Kidney (tissue), 14 donors: ENCODE measurements around the gene TXNRD1. TPM values are rescaled to one million over a fixed set of nuclear protein-coding genes. Genes with fewer than 3 reads are reported as not detected.

Source experiments
- DNase-seq, 5 donors: peaks; one replicate each; pipeline ENCODE4 v3.0.0-alpha.2; 2013 to 2020
- FAIRE-seq: peaks from 2 replicates; lab custom pipeline; 2012; peaks lifted over from hg19 to GRCh38; lab: Jason Lieb, UNC
- H3K27ac ChIP-seq, 2 donors: one replicate each; pipeline ENCODE4 v1.7.0; 2013; ENCODE audit warnings: low read depth in 2 of 2, low read length in 2 of 2, inconsistent platforms in 1 of 2
- H3K27me3 ChIP-seq: one replicate; pipeline ENCODE4 v1.7.1; 2013; ENCODE audit warnings: low read length, inconsistent platforms; ENCODE audit not compliant: control insufficient read depth, insufficient read depth
- H3K36me3 ChIP-seq, 3 donors: one replicate each; pipeline versions ENCODE4 v1.7.0 to v1.7.1; 2013; ENCODE audit warnings: low read length in 3 of 3, control low read depth in 1 of 3, inconsistent platforms in 1 of 3; ENCODE audit not compliant: insufficient read depth in 3 of 3, control insufficient read depth in 2 of 3
- H3K4me1 ChIP-seq, 3 donors: one replicate each; pipeline versions ENCODE4 v1.7.0 to v1.7.1; 2013; ENCODE audit warnings: low read length in 3 of 3, inconsistent platforms in 1 of 3, low read depth in 1 of 3; ENCODE audit not compliant: control insufficient read depth in 2 of 3, insufficient read depth in 2 of 3
- H3K4me3 ChIP-seq, 3 donors: one replicate each; pipeline versions ENCODE4 v1.7.0 to v1.8.1; 2013; ENCODE audit warnings: low read length in 3 of 3, control low read depth in 1 of 3, inconsistent platforms in 1 of 3
- H3K9ac ChIP-seq, 3 donors: one replicate each; pipeline versions ENCODE4 v1.7.0 to v1.7.1; 2013; ENCODE audit warnings: low read length in 3 of 3, control low read depth in 1 of 3, inconsistent platforms in 1 of 3
- H3K9me3 ChIP-seq, 3 donors: one replicate each; pipeline versions ENCODE4 v1.7.0 to v1.7.1; 2013; ENCODE audit warnings: low read length in 3 of 3, control low read depth in 1 of 3, inconsistent platforms in 1 of 3; ENCODE audit not compliant: control insufficient read depth in 2 of 3, insufficient read depth in 1 of 3
- CTCF ChIP-seq: IDR thresholded peaks from 3 replicates; pipeline ENCODE4 v1.5.1; 2012; ENCODE audit warnings: mild to moderate bottlenecking, moderate library complexity, borderline replicate concordance; ENCODE audit not compliant: insufficient read depth; ENCODE audit errors: extremely low read depth
- intact Hi-C: fragments of 100-400 bp; cut with DNase I; formaldehyde crosslinking; loops from one replicate; pipeline ENCODE4 v1.11.1; 2022
- polyA plus RNA-seq: library from polyadenylated mRNA; stranded (reverse); fragments of 350-450 nt; fragmentation: Illumina TruSeq; extraction: RNeasy Lipid Tissue Mini Kit (QIAGEN cat#74804); gene quantifications from one replicate; pipeline ENCODE4 v1.2.3, GENCODE V29; 2014; ENCODE audit warnings: low read depth, low replicate concordance; ENCODE audit not compliant: insufficient read depth
- total RNA-seq: library from RNA; stranded (reverse); fragmentation: NEBNext Ultra II Directional; extraction: Animal tissue kit (Norgen Biotek cat#: 25700); gene quantifications from one replicate; pipeline ENCODE4 v1.2.1, GENCODE V29; 2021
- donor health status: control.
- donor health status: control.
- donor health status: control.
- donor health status: control.
- donor health status: control.
- donor health status: DM: yes; HTN: yes; CAD: no.
- donor health status: Normal renal cell carcinoma (clear cell type).

Gene TXNRD1
- total and polyA plus RNA-seq, 2 donors from 2014 or later: 45.0 to 73.2 TPM

GRCh38 chr12:104280717-104281458 is 65.3 kb downstream of the TXNRD1 start:
- intact Hi-C loops: no loop called here
- TF ChIP-seq CTCF: no peak
- no peak for FAIRE-seq

GRCh38 chr12:104281636-104282035 is 66.1 kb downstream of the TXNRD1 start:
- H3K4me1 ChIP-seq: peaks cover 0 to 11% (median 8%) of the 10 kb centered on the region in 3 donors
- no peak for TF ChIP-seq CTCF
- DNase-seq (no peak), FAIRE-seq (no peak)
- no peaks in the 10 kb centered on the region for H3K27me3 ChIP-seq
- H3K4me3 ChIP-seq: no peak overlapping the region
- H3K36me3 ChIP-seq: no peaks in the 10 kb centered on the region
- no peak overlapping the region for H3K9ac ChIP-seq
- intact Hi-C loops: no loop called here
- no peaks in the 10 kb centered on the region for H3K9me3 ChIP-seq
- no peak overlapping the region for H3K27ac ChIP-seq

More at GRCh38 chr12:104280717-104281458, 65.3 kb downstream of the TXNRD1 start:
- no peak for DNase-seq
- Histone ChIP-seq H3K9me3 (no peaks in the 10 kb centered on the region), H3K27me3 (no peaks in the 10 kb centered on the region), H3K4me1 (peaks cover 0 to 4% (median 3%) of the 10 kb centered on the region in 3 donors), H3K36me3 (no peaks in the 10 kb centered on the region), H3K27ac (no peak overlapping the region), H3K9ac (no peak overlapping the region), H3K4me3 (no peak overlapping the region)

- H3K4me1 ChIP-seq: peaks cover 0 to 11% (median 8%) of the 10 kb centered on the region in 3 donors
- FAIRE-seq (no peak), DNase-seq (no peak)
- intact Hi-C loops: no loop called here
- no peak for TF ChIP-seq CTCF
- H3K36me3 ChIP-seq: no peaks in the 10 kb centered on the region
- no peak overlapping the region for H3K27ac ChIP-seq
- H3K9me3 ChIP-seq: no peaks in the 10 kb centered on the region
- H3K9ac ChIP-seq: no peak overlapping the region
- no peaks in the 10 kb centered on the region for H3K27me3 ChIP-seq
- no peak overlapping the region for H3K4me3 ChIP-seq
These were observed 66.5 kb downstream of the TXNRD1 start for GRCh38 chr12:104282109-104282508.
